A549 (cell line): ENCODE measurements around the gene GGA1.

Source experiments
- EP300 ChIP-seq, 2 experiments: fragments of >200 bp; sonication (Bioruptor Twin); formaldehyde crosslinking; IDR thresholded peaks; 2 replicates in 1 of 2; 3 replicates in 1 of 2; pipeline ENCODE4 v1.6.1; 2016 to 2017
- TF ChIP-seq, protein P1 (sequence below): fragments of >200 bp; sonication (Bioruptor Twin); formaldehyde crosslinking; IDR thresholded peaks from 3 replicates; pipeline ENCODE4 v1.5.1; 2016
- TF ChIP-seq, protein P2 (sequence below): fragments of 450-650 bp; IDR thresholded peaks from 2 replicates; pipeline ENCODE4 v1.6.1; 2014; ENCODE audit warnings: antibody characterized with exemption

DNA sequence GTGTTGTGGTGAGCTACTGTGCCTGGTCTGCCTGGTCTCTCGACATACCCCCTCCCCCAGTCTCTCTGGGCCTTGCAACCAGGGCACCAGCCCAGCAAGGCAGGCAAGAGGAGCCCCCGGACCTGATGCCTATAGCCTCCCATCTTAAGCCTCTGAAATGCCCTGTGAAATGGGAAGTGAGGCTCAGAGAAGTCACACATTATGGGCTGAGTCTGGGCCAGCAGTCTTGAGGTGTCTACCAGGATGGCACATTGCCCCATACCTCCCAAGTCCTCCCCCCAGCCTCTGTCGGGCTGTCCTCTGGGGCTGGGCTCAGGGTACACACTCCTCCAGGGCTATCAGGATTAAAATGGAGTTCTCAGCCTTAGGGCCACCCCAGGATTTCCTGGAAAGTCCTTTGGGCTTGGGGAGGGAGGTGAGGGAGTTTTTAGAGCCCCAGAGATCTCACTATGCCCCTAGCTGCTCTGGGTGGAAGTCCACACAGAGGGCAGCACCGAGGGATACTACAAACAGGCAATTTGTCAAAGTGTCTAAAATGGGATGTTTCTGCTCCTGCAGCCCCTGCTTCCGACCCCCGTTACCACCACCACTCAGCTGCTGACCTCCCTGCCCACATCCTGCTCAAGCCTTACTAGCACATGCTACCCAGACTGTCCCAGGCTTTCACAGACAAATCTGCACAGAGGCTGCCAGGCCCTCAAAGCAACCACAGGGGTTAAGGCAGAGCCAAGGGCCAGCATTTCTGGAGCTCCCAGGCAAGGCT is 27.7 kb downstream of the GGA1 start:
- no peak for TF ChIP-seq EP300 (IDR thresholded peaks at IDR 0.05)
- TF ChIP-seq, protein P1, sequence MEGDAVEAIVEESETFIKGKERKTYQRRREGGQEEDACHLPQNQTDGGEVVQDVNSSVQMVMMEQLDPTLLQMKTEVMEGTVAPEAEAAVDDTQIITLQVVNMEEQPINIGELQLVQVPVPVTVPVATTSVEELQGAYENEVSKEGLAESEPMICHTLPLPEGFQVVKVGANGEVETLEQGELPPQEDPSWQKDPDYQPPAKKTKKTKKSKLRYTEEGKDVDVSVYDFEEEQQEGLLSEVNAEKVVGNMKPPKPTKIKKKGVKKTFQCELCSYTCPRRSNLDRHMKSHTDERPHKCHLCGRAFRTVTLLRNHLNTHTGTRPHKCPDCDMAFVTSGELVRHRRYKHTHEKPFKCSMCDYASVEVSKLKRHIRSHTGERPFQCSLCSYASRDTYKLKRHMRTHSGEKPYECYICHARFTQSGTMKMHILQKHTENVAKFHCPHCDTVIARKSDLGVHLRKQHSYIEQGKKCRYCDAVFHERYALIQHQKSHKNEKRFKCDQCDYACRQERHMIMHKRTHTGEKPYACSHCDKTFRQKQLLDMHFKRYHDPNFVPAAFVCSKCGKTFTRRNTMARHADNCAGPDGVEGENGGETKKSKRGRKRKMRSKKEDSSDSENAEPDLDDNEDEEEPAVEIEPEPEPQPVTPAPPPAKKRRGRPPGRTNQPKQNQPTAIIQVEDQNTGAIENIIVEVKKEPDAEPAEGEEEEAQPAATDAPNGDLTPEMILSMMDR, result no peak
- TF ChIP-seq, protein P2, sequence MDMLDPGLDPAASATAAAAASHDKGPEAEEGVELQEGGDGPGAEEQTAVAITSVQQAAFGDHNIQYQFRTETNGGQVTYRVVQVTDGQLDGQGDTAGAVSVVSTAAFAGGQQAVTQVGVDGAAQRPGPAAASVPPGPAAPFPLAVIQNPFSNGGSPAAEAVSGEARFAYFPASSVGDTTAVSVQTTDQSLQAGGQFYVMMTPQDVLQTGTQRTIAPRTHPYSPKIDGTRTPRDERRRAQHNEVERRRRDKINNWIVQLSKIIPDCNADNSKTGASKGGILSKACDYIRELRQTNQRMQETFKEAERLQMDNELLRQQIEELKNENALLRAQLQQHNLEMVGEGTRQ, result no peak
